ENCODE data around the gene CYP2A7.
"Not testable (repeated sequence)": the region's sequence is repeated elsewhere in the genome, so short reads cannot be mapped to it uniquely, and the experiment has no call there.

Gene CYP2A7

GRCh38 chr19:40920300-40921004 lies 38.4 kb upstream of the CYP2A7 start:
- no peak for TF ChIP-seq CTCF (IDR thresholded peaks at IDR 0.05; ENCODE audit: low read length, missing control alignments)
- no peak for DNase-seq (ENCODE audit: low read depth)
- H3K4me3 ChIP-seq (replicated peaks; ENCODE audit: low read depth, low read length) = no peak overlapping the region

GRCh38 chr19:40919530-40920299 lies 37.7 kb upstream of the CYP2A7 start:
- DNase-seq (ENCODE audit: low read depth); H3K4me3 ChIP-seq (replicated peaks; ENCODE audit: low read depth, low read length): not testable (repeated sequence)

- not testable (repeated sequence) for DNase-seq (ENCODE audit: low read depth); H3K4me3 ChIP-seq (replicated peaks; ENCODE audit: low read depth, low read length)
These were observed 36.3 kb upstream of the CYP2A7 start for GRCh38 chr19:40918303-40918702.

GRCh38 chr19:40908976-40909375 lies 26.9 kb upstream of the CYP2A7 start:
- DNase-seq (ENCODE audit: low read depth) = no peak
- H3K4me3 ChIP-seq (replicated peaks; ENCODE audit: low read depth, low read length) = no peak overlapping the region

GRCh38 chr19:40907968-40908735 lies 26.1 kb upstream of the CYP2A7 start:
- no peak for TF ChIP-seq CTCF (IDR thresholded peaks at IDR 0.05; ENCODE audit: low read length, missing control alignments)
- no peak overlapping the region for H3K4me3 ChIP-seq (replicated peaks; ENCODE audit: low read depth, low read length)
- DNase-seq (ENCODE audit: low read depth) = no peak

More at GRCh38 chr19:40908976-40909375, 26.9 kb upstream of the CYP2A7 start:
- no peak for TF ChIP-seq CTCF (IDR thresholded peaks at IDR 0.05; ENCODE audit: low read length, missing control alignments)

GRCh38 chr19:40906512-40906911 lies 24.5 kb upstream of the CYP2A7 start:
- TF ChIP-seq CTCF (IDR thresholded peaks at IDR 0.05; ENCODE audit: low read length, missing control alignments) = no peak
- no peak for DNase-seq (ENCODE audit: low read depth)
- no peak overlapping the region for H3K4me3 ChIP-seq (replicated peaks; ENCODE audit: low read depth, low read length)

GRCh38 chr19:40904673-40905156 lies 22.7 kb upstream of the CYP2A7 start:
- not testable (repeated sequence) for H3K4me3 ChIP-seq (replicated peaks; ENCODE audit: low read depth, low read length); DNase-seq (ENCODE audit: low read depth)

GRCh38 chr19:40901975-40902750 lies 20.1 kb upstream of the CYP2A7 start:
- H3K4me3 ChIP-seq (replicated peaks; ENCODE audit: low read depth, low read length); DNase-seq (ENCODE audit: low read depth): not testable (repeated sequence)

- DNase-seq (ENCODE audit: low read depth); H3K4me3 ChIP-seq (replicated peaks; ENCODE audit: low read depth, low read length): not testable (repeated sequence)
These were observed 18.5 kb upstream of the CYP2A7 start for GRCh38 chr19:40900521-40900920.

- DNase-seq (ENCODE audit: low read depth); H3K4me3 ChIP-seq (replicated peaks; ENCODE audit: low read depth, low read length): not testable (repeated sequence)
These were observed 17.9 kb upstream of the CYP2A7 start for GRCh38 chr19:40899964-40900363.

GRCh38 chr19:40896843-40897789 lies 15.1 kb upstream of the CYP2A7 start:
- H3K4me3 ChIP-seq (replicated peaks; ENCODE audit: low read depth, low read length) = not testable (repeated sequence)

More at GRCh38 chr19:40896843-40897789, 15.1 kb upstream of the CYP2A7 start:
- not testable (repeated sequence) for DNase-seq (ENCODE audit: low read depth)
